Measurements from ENCODE around the gene FAIM2. TPM values are rescaled to one million over a fixed set of nuclear protein-coding genes. Genes with fewer than 3 reads are reported as not detected.

The FAIM2 gene
- total and polyA plus RNA-seq, 2 donors from 2014 or later = 1.3 to 5.5 TPM

- TF ChIP-seq CTCF (IDR thresholded peaks at IDR 0.05; ENCODE audit: borderline replicate concordance, extremely low read depth, insufficient read depth) = no peak
- Histone ChIP-seq H3K4me1 (ENCODE audit: control insufficient read depth in 2 of 3, insufficient read depth in 2 of 3, low read depth in 1 of 3, low read length in 3 of 3) (no peaks in the 10 kb centered on the region), H3K4me3 (ENCODE audit: low read length in 3 of 3) (no peak overlapping the region), H3K27ac (ENCODE audit: low read depth in 2 of 2, low read length in 2 of 2) (no peak overlapping the region), H3K9ac (ENCODE audit: low read length in 3 of 3) (no peak overlapping the region), H3K27me3 (ENCODE audit: control insufficient read depth, insufficient read depth, low read length) (no peaks in the 10 kb centered on the region), H3K36me3 (ENCODE audit: control insufficient read depth in 2 of 3, insufficient read depth in 3 of 3, low read length in 3 of 3) (no peaks in the 10 kb centered on the region), H3K9me3 (ENCODE audit: control insufficient read depth in 2 of 3, insufficient read depth in 1 of 3, low read length in 3 of 3) (no peaks in the 10 kb centered on the region)
- DNase-seq (no peak), FAIRE-seq (no peak)
- intact Hi-C loops (cut with DNase I) = no loop called here
Observed at GRCh38 chr12:49923035-49923644, 19.4 kb upstream of the FAIM2 start.

- FAIRE-seq = no peak
- no peak overlapping the region for H3K4me3 ChIP-seq (ENCODE audit: low read length in 3 of 3)
- DNase-seq = no peak
- no peaks in the 10 kb centered on the region for H3K27me3 ChIP-seq (ENCODE audit: control insufficient read depth, insufficient read depth, low read length)
- peaks cover 0 to 2% (median 0%) of the 10 kb centered on the region in 3 donors for H3K4me1 ChIP-seq (ENCODE audit: control insufficient read depth in 2 of 3, insufficient read depth in 2 of 3, low read depth in 1 of 3, low read length in 3 of 3)
- no peak for TF ChIP-seq CTCF (IDR thresholded peaks at IDR 0.05; ENCODE audit: borderline replicate concordance, extremely low read depth, insufficient read depth)
- no peaks in the 10 kb centered on the region for H3K9me3 ChIP-seq (ENCODE audit: control insufficient read depth in 2 of 3, insufficient read depth in 1 of 3, low read length in 3 of 3)
- intact Hi-C loops (cut with DNase I) = no loop called here
- H3K36me3 ChIP-seq (ENCODE audit: control insufficient read depth in 2 of 3, insufficient read depth in 3 of 3, low read length in 3 of 3) = no peaks in the 10 kb centered on the region
- no peak overlapping the region for H3K27ac ChIP-seq (ENCODE audit: low read depth in 2 of 2, low read length in 2 of 2)
- no peak overlapping the region for H3K9ac ChIP-seq (ENCODE audit: low read length in 3 of 3)
Observed at GRCh38 chr12:49922349-49923034, 18.8 kb upstream of the FAIM2 start.

- Histone ChIP-seq H3K36me3 (ENCODE audit: control insufficient read depth in 2 of 3, insufficient read depth in 3 of 3, low read length in 3 of 3) (no peaks in the 10 kb centered on the region), H3K27me3 (ENCODE audit: control insufficient read depth, insufficient read depth, low read length) (no peaks in the 10 kb centered on the region), H3K9ac (ENCODE audit: low read length in 3 of 3) (no peak overlapping the region), H3K27ac (ENCODE audit: low read depth in 2 of 2, low read length in 2 of 2) (no peak overlapping the region), H3K4me1 (ENCODE audit: control insufficient read depth in 2 of 3, insufficient read depth in 2 of 3, low read depth in 1 of 3, low read length in 3 of 3) (peaks cover 0 to 2% (median 0%) of the 10 kb centered on the region in 3 donors), H3K9me3 (ENCODE audit: control insufficient read depth in 2 of 3, insufficient read depth in 1 of 3, low read length in 3 of 3) (no peaks in the 10 kb centered on the region), H3K4me3 (ENCODE audit: low read length in 3 of 3) (no peak overlapping the region)
- intact Hi-C loops (cut with DNase I) = no loop called here
- FAIRE-seq = no peak
- TF ChIP-seq CTCF (IDR thresholded peaks at IDR 0.05; ENCODE audit: borderline replicate concordance, extremely low read depth, insufficient read depth) = no peak
- no peak for DNase-seq
Observed at GRCh38 chr12:49921936-49922335, 18.2 kb upstream of the FAIM2 start.

Data from kidney (tissue), 14 donors.